Endometrial microvascular endothelial cells (primary cell): Measurements from ENCODE around the gene TAOK3. TPM values are rescaled to one million over a fixed set of nuclear protein-coding genes. Genes with fewer than 3 reads are reported as not detected.

ENCODE experiments used
- in situ Hi-C: cut with HindIII; loops from 2 replicates; pipeline ENCODE4 v1.10.0; 2017; ENCODE audit warnings: low sequenced_read_pairs, low pct_unique_long_range_greater_than_20kb; ENCODE audit errors: inconsistent ontology term
- total RNA-seq: library from RNA; depleted of rRNA; stranded (reverse); fragments of >200 nt; gene quantifications from one replicate; pipeline ENCODE4 v1.2.3, GENCODE V29; 2015; ENCODE audit errors: inconsistent ontology term

Gene TAOK3
- total RNA-seq, 1 donor from 2014 or later = 21.6 TPM

- in situ Hi-C loops = no loop called here
Observed at GRCh38 chr12:118127867-118128266, 244.8 kb downstream of the TAOK3 start.

GRCh38 chr12:118126119-118126757 lies 246.5 kb downstream of the TAOK3 start:
- in situ Hi-C loops = no loop called here

GRCh38 chr12:118125743-118126118 lies 247.0 kb downstream of the TAOK3 start:
- in situ Hi-C loops = no loop called here

GRCh38 chr12:118124333-118124874 lies 248.3 kb downstream of the TAOK3 start:
- in situ Hi-C loops = no loop called here

GRCh38 chr12:118122264-118122663 lies 250.4 kb downstream of the TAOK3 start:
- in situ Hi-C loops = no loop called here

- in situ Hi-C loops = no loop called here
Observed at GRCh38 chr12:118120579-118121363, 251.9 kb downstream of the TAOK3 start.

- in situ Hi-C loops = no loop called here
Observed at GRCh38 chr12:118119449-118119879, 253.2 kb downstream of the TAOK3 start.

- in situ Hi-C loops = no loop called here
Observed at GRCh38 chr12:118109088-118109487, 263.6 kb downstream of the TAOK3 start.

- in situ Hi-C loops = no loop called here
Observed at GRCh38 chr12:118107694-118108093, 265.0 kb downstream of the TAOK3 start.

GRCh38 chr12:118107011-118107410 lies 265.7 kb downstream of the TAOK3 start:
- in situ Hi-C loops = no loop called here

- in situ Hi-C loops = no loop called here
Observed at GRCh38 chr12:118103601-118104382, 268.9 kb downstream of the TAOK3 start, which contains the start of gene VSIG10. VSIG10 (minus strand) TSS chr12:118104011; CDS start chr12:118103671, 340 bp downstream.

- in situ Hi-C loops = no loop called here
Observed at GRCh38 chr12:118103201-118103600, 269.5 kb downstream of the TAOK3 start.

- in situ Hi-C loops = no loop called here
Observed at GRCh38 chr12:118102609-118103008, 270.1 kb downstream of the TAOK3 start.

GRCh38 chr12:118102070-118102469 lies 270.6 kb downstream of the TAOK3 start:
- in situ Hi-C loops = no loop called here

- in situ Hi-C loops = no loop called here
Observed at GRCh38 chr12:118101051-118101450, 271.7 kb downstream of the TAOK3 start.

Other genes starting within 250 kb of the TAOK3 start
- 260 TPM for gene PEBP1, start 236.8 kb downstream of the TAOK3 start, total RNA-seq
- 17.7 TPM for gene SUDS3, start 3.6 kb upstream of the TAOK3 start, total RNA-seq